Jurkat, Clone E6-1 (cell line): ENCODE data around the gene CSF2.
"Not testable (repeated sequence)": the region's sequence is repeated elsewhere in the genome, so short reads cannot be mapped to it uniquely, and the experiment has no call there.

ENCODE experiments used
- DNase-seq: peaks from one replicate; pipeline ENCODE4 v3.0.0-alpha.2; 2011; ENCODE audit warnings: low read depth, low spot score
- H3K4me3 ChIP-seq: 2 replicates; pipeline ENCODE4 v1.5.1; 2011; ENCODE audit warnings: mild to moderate bottlenecking, low read length, control low read depth, moderate library complexity

The CSF2 gene

GRCh38 chr5:132101385-132101880, 27.8 kb downstream of the CSF2 start:
- H3K4me3 ChIP-seq, result no peak overlapping the region; the same call in 1 of the 2 replicates
- DNase-seq, result no peak

- no peak for DNase-seq
- no peak overlapping the region for H3K4me3 ChIP-seq
These were observed 28.6 kb downstream of the CSF2 start for GRCh38 chr5:132102101-132102701.

GRCh38 chr5:132102944-132103331, 29.3 kb downstream of the CSF2 start:
- H3K4me3 ChIP-seq, result peak overlapping the region; percentile 16
- DNase-seq, result no peak

- peak; percentile 95 for DNase-seq
- peak overlapping the region; percentile 16 for H3K4me3 ChIP-seq
These were observed 29.9 kb downstream of the CSF2 start for GRCh38 chr5:132103332-132103951.

- peak; percentile 60 for DNase-seq
- peak overlapping the region; percentile 36 for H3K4me3 ChIP-seq
These were observed 30.4 kb downstream of the CSF2 start for GRCh38 chr5:132103969-132104391.

GRCh38 chr5:132104556-132104955, 31.0 kb downstream of the CSF2 start:
- H3K4me3 ChIP-seq, result no peak overlapping the region
- no peak for DNase-seq

- DNase-seq, result no peak
- no peak overlapping the region for H3K4me3 ChIP-seq
These were observed 32.1 kb downstream of the CSF2 start for GRCh38 chr5:132105688-132106087.

- H3K4me3 ChIP-seq, DNase-seq: not testable (repeated sequence)
These were observed 34.9 kb downstream of the CSF2 start for GRCh38 chr5:132108495-132108894.

- DNase-seq, H3K4me3 ChIP-seq: not testable (repeated sequence)
These were observed 35.4 kb downstream of the CSF2 start for GRCh38 chr5:132108957-132109356.

- no peak for DNase-seq
- H3K4me3 ChIP-seq, result no peak overlapping the region
These were observed 36.0 kb downstream of the CSF2 start for GRCh38 chr5:132109494-132110053.

GRCh38 chr5:132110195-132110594, 36.6 kb downstream of the CSF2 start:
- no peak for DNase-seq
- no peak overlapping the region for H3K4me3 ChIP-seq

- H3K4me3 ChIP-seq, result no peak overlapping the region
- peak; percentile 50 for DNase-seq
These were observed 37.3 kb downstream of the CSF2 start for GRCh38 chr5:132110930-132111329.

- no peak for DNase-seq
- no peak overlapping the region for H3K4me3 ChIP-seq
These were observed 38.5 kb downstream of the CSF2 start for GRCh38 chr5:132112111-132112510.

GRCh38 chr5:132114150-132115121, 40.8 kb downstream of the CSF2 start:
- H3K4me3 ChIP-seq, result no peak overlapping the region
- DNase-seq, result peak; percentile 80

- no peak overlapping the region for H3K4me3 ChIP-seq
- no peak for DNase-seq
These were observed 41.8 kb downstream of the CSF2 start for GRCh38 chr5:132115375-132115774.

GRCh38 chr5:132116072-132116471, 42.5 kb downstream of the CSF2 start:
- no peak for DNase-seq

GRCh38 chr5:132116909-132117489, 43.4 kb downstream of the CSF2 start:
- not testable (repeated sequence) for H3K4me3 ChIP-seq
- DNase-seq, result peak; percentile 90

More at GRCh38 chr5:132116072-132116471, 42.5 kb downstream of the CSF2 start:
- H3K4me3 ChIP-seq, result no peak overlapping the region

GRCh38 chr5:132120717-132121116, 47.1 kb downstream of the CSF2 start:
- not testable (repeated sequence) for DNase-seq, H3K4me3 ChIP-seq

GRCh38 chr5:132122971-132123370, 49.4 kb downstream of the CSF2 start:
- not testable (repeated sequence) for DNase-seq, H3K4me3 ChIP-seq
